Skeletal muscle satellite cell (primary cell): ENCODE data around the gene ARHGEF7.

Experiments used
- H3K27me3 ChIP-seq: 2 replicates; pipeline ENCODE4 v1.7.0; 2013; ENCODE audit warnings: low read length; ENCODE audit not compliant: control insufficient read depth, insufficient read depth
- H3K36me3 ChIP-seq: 2 replicates; pipeline ENCODE4 v1.7.0; 2013; ENCODE audit warnings: mild to moderate bottlenecking, control low read depth, low read length; ENCODE audit not compliant: insufficient read depth
- H3K4me1 ChIP-seq: 2 replicates; pipeline ENCODE4 v1.7.0; 2013; ENCODE audit warnings: low read length; ENCODE audit not compliant: control insufficient read depth, insufficient read depth
- H3K4me2 ChIP-seq: 2 replicates; pipeline ENCODE4 v1.7.0; 2013; ENCODE audit warnings: mild to moderate bottlenecking, low read length
- H3K4me3 ChIP-seq: 2 replicates; pipeline ENCODE4 v1.7.0; 2013; ENCODE audit warnings: low read length
- H3K9ac ChIP-seq: 2 replicates; pipeline ENCODE4 v1.7.0; 2013; ENCODE audit warnings: mild to moderate bottlenecking, low read depth, low read length, moderate library complexity
- H3K9me3 ChIP-seq: replicated peaks from 2 replicates; pipeline ENCODE4 v1.7.0; 2013; ENCODE audit warnings: mild to moderate bottlenecking, control low read depth, low read length

Gene ARHGEF7

GRCh38 chr13:111121506-111121905, 6.4 kb downstream of the ARHGEF7 start:
- Histone ChIP-seq H3K9ac (no peak overlapping the region), H3K4me3 (no peak overlapping the region), H3K4me1 (no peaks in the 10 kb centered on the region), H3K36me3 (no peaks in the 10 kb centered on the region), H3K4me2 (no peak overlapping the region), H3K9me3 (no peaks in the 10 kb centered on the region), H3K27me3 (peaks cover 76% of the 10 kb centered on the region)

GRCh38 chr13:111122056-111122455, 6.9 kb downstream of the ARHGEF7 start:
- H3K36me3 ChIP-seq: no peaks in the 10 kb centered on the region
- no peaks in the 10 kb centered on the region for H3K4me1 ChIP-seq
- H3K9me3 ChIP-seq: no peaks in the 10 kb centered on the region
- H3K4me3 ChIP-seq: no peak overlapping the region
- no peak overlapping the region for H3K9ac ChIP-seq
- H3K4me2 ChIP-seq: no peak overlapping the region
- peaks cover 75% of the 10 kb centered on the region for H3K27me3 ChIP-seq

GRCh38 chr13:111122631-111123030, 7.5 kb downstream of the ARHGEF7 start:
- H3K27me3 ChIP-seq: peaks cover 71% of the 10 kb centered on the region
- H3K9ac ChIP-seq: no peak overlapping the region

GRCh38 chr13:111123221-111123620, 8.1 kb downstream of the ARHGEF7 start:
- no peak overlapping the region for H3K9ac ChIP-seq
- H3K4me1 ChIP-seq: no peaks in the 10 kb centered on the region
- no peak overlapping the region for H3K4me3 ChIP-seq
- H3K4me2 ChIP-seq: no peak overlapping the region
- H3K36me3 ChIP-seq: no peaks in the 10 kb centered on the region
- H3K27me3 ChIP-seq: peaks cover 71% of the 10 kb centered on the region
- no peaks in the 10 kb centered on the region for H3K9me3 ChIP-seq

More at GRCh38 chr13:111122631-111123030, 7.5 kb downstream of the ARHGEF7 start:
- Histone ChIP-seq H3K9me3 (no peaks in the 10 kb centered on the region), H3K4me3 (no peak overlapping the region), H3K36me3 (no peaks in the 10 kb centered on the region), H3K4me1 (no peaks in the 10 kb centered on the region), H3K4me2 (no peak overlapping the region)

- no peak overlapping the region for H3K9ac ChIP-seq
These were observed 8.5 kb downstream of the ARHGEF7 start for GRCh38 chr13:111123649-111124048.

GRCh38 chr13:111126509-111126908, 11.4 kb downstream of the ARHGEF7 start:
- Histone ChIP-seq H3K9me3 (no peaks in the 10 kb centered on the region), H3K36me3 (no peaks in the 10 kb centered on the region), H3K4me2 (no peak overlapping the region), H3K9ac (no peak overlapping the region), H3K27me3 (peaks cover 64% of the 10 kb centered on the region), H3K4me1 (no peaks in the 10 kb centered on the region), H3K4me3 (no peak overlapping the region)

More at GRCh38 chr13:111123649-111124048, 8.5 kb downstream of the ARHGEF7 start:
- peaks cover 71% of the 10 kb centered on the region for H3K27me3 ChIP-seq
- no peak overlapping the region for H3K4me2 ChIP-seq
- H3K9me3 ChIP-seq: no peaks in the 10 kb centered on the region
- H3K36me3 ChIP-seq: no peaks in the 10 kb centered on the region
- no peaks in the 10 kb centered on the region for H3K4me1 ChIP-seq
- H3K4me3 ChIP-seq: no peak overlapping the region

GRCh38 chr13:111129465-111130115, 14.5 kb downstream of the ARHGEF7 start:
- H3K4me1 ChIP-seq: no peaks in the 10 kb centered on the region
- H3K9ac ChIP-seq: no peak overlapping the region
- no peak overlapping the region for H3K4me2 ChIP-seq
- peaks cover 53% of the 10 kb centered on the region for H3K27me3 ChIP-seq
- H3K4me3 ChIP-seq: no peak overlapping the region
- no peaks in the 10 kb centered on the region for H3K9me3 ChIP-seq
- no peaks in the 10 kb centered on the region for H3K36me3 ChIP-seq

- Histone ChIP-seq H3K4me1 (no peaks in the 10 kb centered on the region), H3K4me2 (no peak overlapping the region), H3K4me3 (no peak overlapping the region), H3K27me3 (peaks cover 53% of the 10 kb centered on the region), H3K9me3 (no peaks in the 10 kb centered on the region), H3K36me3 (no peaks in the 10 kb centered on the region), H3K9ac (no peak overlapping the region)
These were observed 15.0 kb downstream of the ARHGEF7 start for GRCh38 chr13:111130116-111130508.

GRCh38 chr13:111131048-111131447, 15.9 kb downstream of the ARHGEF7 start:
- no peaks in the 10 kb centered on the region for H3K9me3 ChIP-seq
- H3K4me1 ChIP-seq: no peaks in the 10 kb centered on the region
- H3K27me3 ChIP-seq: peaks cover 45% of the 10 kb centered on the region
- H3K9ac ChIP-seq: no peak overlapping the region
- H3K36me3 ChIP-seq: no peaks in the 10 kb centered on the region
- H3K4me3 ChIP-seq: no peak overlapping the region
- H3K4me2 ChIP-seq: no peak overlapping the region

- Histone ChIP-seq H3K36me3 (no peaks in the 10 kb centered on the region), H3K4me2 (no peak overlapping the region), H3K9ac (no peak overlapping the region), H3K27me3 (peaks cover 41% of the 10 kb centered on the region), H3K9me3 (no peaks in the 10 kb centered on the region), H3K4me1 (no peaks in the 10 kb centered on the region), H3K4me3 (no peak overlapping the region)
These were observed 16.5 kb downstream of the ARHGEF7 start for GRCh38 chr13:111131611-111132010.

GRCh38 chr13:111132948-111133347, 17.8 kb downstream of the ARHGEF7 start:
- H3K4me1 ChIP-seq: no peaks in the 10 kb centered on the region
- peaks cover 41% of the 10 kb centered on the region for H3K27me3 ChIP-seq
- no peak overlapping the region for H3K4me3 ChIP-seq
- H3K9me3 ChIP-seq: no peaks in the 10 kb centered on the region
- H3K9ac ChIP-seq: no peak overlapping the region
- no peaks in the 10 kb centered on the region for H3K36me3 ChIP-seq
- no peak overlapping the region for H3K4me2 ChIP-seq

GRCh38 chr13:111139452-111139851, 24.3 kb downstream of the ARHGEF7 start:
- Histone ChIP-seq H3K4me1 (no peaks in the 10 kb centered on the region), H3K9me3 (no peaks in the 10 kb centered on the region), H3K27me3 (peaks cover 65% of the 10 kb centered on the region), H3K4me2 (no peak overlapping the region), H3K36me3 (no peaks in the 10 kb centered on the region), H3K4me3 (no peak overlapping the region), H3K9ac (no peak overlapping the region)
